Stimulated activated naive CD4-positive, alpha-beta T cell (primary cell): Measurements from ENCODE around the gene ZP1.
A peak's percentile ranks its signal among the peaks of the same experiment; 100 is the strongest.
"Not testable (repeated sequence)": the region's sequence is repeated elsewhere in the genome, so short reads cannot be mapped to it uniquely, and the experiment has no call there.

ENCODE experiments used
- DNase-seq, 6 experiments: peaks; one replicate each; lab custom pipeline; 2025; lab: John Stamatoyannopoulos, UW

ZP1 gene

DNA sequence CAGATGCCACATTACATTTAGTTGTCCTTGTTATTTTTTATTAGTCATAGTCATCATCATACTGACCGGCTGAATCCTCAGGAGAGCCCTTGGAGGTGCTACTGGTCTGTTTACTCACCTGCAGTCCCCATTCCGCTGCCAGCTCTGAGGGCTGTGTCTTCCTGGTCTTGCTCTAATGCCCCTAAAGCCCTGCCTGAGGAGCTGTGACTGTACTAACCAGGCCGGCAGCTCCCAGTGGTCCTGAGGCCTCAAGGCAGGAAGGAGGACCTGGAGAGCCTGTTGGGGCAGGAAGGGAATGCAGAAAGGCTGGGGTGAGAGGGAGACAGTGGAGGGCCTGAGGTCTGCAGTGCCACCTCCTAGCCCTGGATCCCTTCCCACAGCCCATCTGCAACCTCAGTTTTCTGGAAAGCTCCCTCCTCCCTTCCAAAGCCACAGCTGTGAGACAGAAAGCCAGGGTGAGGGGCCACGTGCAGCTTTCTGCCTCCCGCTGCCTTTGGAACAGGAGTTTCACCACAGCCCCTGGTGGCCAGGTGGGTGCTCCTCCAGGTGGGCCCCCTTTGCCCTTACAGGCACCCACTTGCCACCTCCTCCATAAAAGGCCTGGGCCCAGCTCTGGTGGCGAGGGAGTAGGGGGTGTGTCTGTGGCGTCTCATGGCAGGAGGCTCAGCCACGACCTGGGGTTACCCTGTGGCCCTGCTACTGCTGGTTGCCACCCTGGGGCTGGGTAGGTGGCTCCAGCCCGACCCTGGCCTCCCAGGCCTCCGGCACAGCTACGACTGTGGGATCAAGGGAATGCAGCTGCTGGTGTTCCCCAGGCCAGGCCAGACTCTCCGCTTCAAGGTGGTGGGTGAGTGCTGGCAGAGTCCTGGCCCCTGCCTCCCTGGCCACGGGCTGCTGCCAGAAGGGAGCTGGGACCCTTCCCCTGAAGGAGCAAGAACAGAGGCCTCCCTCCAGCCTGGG lies at the start of gene ZP1:
Gene ZP1 (plus strand): TSS at position 632 of the 960 bp plus-strand sequence. CDS start 20 bp downstream, at position 652.
- no peak for DNase-seq

DNA sequence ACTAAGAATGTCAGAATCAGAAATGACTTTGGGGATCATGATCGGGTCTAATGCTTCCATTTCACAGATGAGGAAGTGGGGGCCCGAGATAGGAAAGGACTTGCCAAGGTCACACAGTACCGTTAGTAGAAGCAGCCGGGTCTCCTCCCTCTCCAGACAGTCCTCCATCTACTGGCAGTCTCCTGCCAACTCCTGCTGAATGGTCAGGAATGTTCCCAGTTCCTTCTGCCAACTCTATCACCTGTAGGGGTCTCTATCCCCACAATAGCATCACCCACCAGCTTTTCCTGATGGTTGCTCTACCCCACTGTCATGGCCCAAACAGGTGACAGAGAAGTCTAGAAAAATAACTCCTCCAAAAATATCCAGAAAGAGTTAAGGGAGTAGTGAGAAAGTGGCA lies 49.3 kb upstream of the ZP1 start:
- DNase-seq: no peak

DNA sequence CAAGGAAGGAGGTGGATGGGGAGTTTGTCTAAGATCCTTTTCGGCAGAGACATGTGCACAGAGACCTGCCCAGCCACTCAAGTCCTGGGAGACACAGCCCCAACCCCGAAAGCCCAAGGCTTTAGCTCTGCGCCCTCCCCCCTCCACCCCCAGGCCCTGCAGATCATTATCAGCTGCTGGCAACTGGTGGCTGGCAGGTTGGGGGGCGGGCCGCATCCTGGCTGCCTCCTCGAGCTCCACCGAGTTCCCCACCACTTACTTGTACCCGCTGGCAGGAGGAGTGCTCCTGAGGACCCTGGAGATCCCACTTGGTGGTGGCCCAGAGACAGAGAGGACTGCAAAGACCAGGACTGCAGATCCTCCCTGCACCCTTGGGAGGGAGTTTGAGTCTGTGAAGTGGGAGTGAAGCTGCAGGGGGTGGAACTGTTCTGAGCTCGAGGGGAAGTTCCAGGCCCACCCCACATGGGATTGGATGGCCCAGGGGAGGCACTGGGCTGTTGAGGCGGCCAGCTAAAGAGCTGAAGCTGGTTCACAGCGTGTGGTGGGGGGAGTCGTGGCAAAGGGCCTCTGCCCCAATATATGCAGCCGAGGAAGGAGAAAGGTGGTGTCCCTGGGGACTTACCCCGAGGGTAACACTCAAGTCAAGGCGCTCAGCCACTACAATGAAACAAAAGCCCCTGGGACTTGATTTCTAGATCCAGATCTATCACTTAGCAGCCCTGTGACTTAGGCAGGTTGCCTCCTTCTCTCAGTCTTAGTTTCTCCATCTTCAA lies 45.3 kb upstream of the ZP1 start:
- no peak for DNase-seq

DNA sequence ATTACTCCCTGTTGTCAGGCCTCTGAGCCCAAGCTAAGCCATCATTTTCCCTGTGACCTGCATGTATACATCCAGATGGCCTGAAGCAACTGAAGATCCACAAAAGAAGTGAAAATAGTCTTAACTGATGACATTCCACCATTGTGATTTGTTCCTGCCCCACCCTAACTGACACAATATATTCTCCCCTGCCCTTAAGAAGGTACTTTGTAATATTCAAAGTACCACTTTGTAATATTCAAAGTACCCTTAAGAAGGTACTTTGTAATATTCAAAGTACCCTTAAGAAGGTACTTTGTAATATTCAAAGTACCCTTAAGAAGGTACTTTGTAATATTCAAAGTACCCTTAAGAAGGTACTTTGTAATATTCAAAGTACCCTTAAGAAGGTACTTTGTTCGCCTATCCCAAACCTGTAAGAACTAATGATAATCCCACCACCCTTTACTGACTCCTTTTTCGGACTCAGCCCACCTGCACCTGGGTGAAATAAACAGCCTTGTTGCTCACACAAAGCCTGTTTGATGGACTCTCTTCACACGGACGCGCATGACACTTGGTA lies 43.5 kb upstream of the ZP1 start:
- not testable (repeated sequence) for DNase-seq

- no peak for DNase-seq
These were observed 42.2 kb upstream of the ZP1 start for GRCh38 chr11:60825118-60825517.

GRCh38 chr11:60825790-60826189 lies 41.6 kb upstream of the ZP1 start:
- DNase-seq: no peak

GRCh38 chr11:60830478-60831142 lies 36.7 kb upstream of the ZP1 start:
- peak in 1 of 6 experiments; percentile 16 for DNase-seq

DNA sequence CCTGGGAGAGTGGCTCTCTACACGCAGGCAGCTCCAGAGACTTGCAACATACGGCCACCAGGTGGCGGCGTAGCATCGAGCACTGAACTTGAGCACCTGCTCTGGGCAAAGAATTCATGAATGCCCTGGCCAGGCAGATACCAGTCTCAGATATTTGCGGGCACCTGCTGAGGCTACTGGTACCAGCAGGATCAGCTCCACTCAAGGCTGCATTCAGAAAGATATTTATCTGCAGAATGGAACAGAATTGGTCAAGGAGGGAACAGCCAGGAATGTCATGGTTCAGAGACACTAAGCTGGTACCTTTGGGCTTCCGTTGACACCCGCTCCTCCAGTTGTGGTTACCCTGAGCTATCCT lies 36.2 kb upstream of the ZP1 start:
- peak; percentile 30 to 78 (median 70) for DNase-seq

DNA sequence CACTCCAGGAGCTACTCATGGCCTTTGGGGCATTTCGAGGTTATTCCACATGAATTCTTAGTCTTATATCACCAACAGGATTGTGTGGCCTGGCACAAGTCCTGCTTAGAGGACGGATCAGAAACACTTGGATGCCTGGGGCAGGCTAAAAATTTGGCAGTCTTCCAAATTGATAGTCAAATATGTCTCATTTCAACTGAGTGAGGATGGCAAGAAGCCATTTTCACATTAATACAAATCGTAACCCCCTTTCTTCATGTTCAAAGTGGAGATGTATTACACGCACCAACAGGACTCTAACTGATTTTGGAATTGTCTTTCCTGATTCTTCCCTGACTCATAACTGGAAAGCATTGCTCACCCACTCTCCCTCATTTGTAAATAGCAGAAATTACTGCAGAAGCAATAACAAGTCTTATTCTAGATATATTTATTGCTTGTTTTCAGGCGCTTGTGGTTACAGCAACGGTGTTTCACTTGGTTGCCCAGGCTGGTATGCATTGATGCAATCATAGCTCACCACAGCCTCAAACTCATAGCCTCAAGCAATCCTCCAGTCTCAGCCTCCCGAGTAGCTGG lies 35.8 kb upstream of the ZP1 start:
- no peak for DNase-seq

- DNase-seq: no peak
These were observed 32.4 kb upstream of the ZP1 start for GRCh38 chr11:60834742-60835533.

DNA sequence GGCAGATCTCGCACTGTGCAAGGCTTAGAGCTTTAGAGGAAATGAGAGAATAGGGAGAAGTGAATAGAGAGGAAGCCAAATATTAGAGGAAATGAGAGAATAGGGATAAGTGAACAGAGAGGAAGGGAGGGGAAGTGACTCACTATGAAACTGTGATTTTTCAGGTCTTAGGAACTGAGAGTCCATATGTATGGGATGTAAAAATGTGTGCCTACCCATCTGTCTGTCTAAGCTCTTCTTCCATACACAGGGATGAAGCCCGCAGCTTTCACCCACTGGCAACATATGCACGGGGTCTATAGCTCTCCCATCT lies 31.9 kb upstream of the ZP1 start:
- no peak for DNase-seq

GRCh38 chr11:60836866-60837515 lies 30.4 kb upstream of the ZP1 start:
- DNase-seq: no peak

GRCh38 chr11:60838132-60838531 lies 29.2 kb upstream of the ZP1 start:
- no peak for DNase-seq

- no peak for DNase-seq
These were observed 26.6 kb upstream of the ZP1 start for GRCh38 chr11:60840470-60841430.

GRCh38 chr11:60841797-60842667 lies 25.3 kb upstream of the ZP1 start, which contains the start of gene CCDC86:
Gene CCDC86, plus strand, starts transcription at chr11:60842113. Its CDS starts 12 bp downstream, at chr11:60842125.
- peak; percentile 96 to 98 (median 98) for DNase-seq

- DNase-seq: no peak
These were observed 24.4 kb upstream of the ZP1 start for GRCh38 chr11:60842668-60843600.
